ENCODE results near the gene ZBTB18. TPM values are rescaled to one million over a fixed set of nuclear protein-coding genes. Genes with fewer than 3 reads are reported as not detected.

ZBTB18 gene
- total RNA-seq, 4 donors from 2014 or later = 6.9 to 10.3 (median 8.9) TPM

- no peaks in the 10 kb centered on the region for H3K9me3 ChIP-seq
- peak overlapping the region; percentile 94 to 98 (median 96) for H3K27ac ChIP-seq
- DNase-seq (ENCODE audit: low spot score in 2 of 2) = no peak
- 13% methylated on average over 13 of the region's 13 CpGs for WGBS, 2 donors
- peaks cover 0 to 26% (median 13%) of the 10 kb centered on the region in 4 donors for H3K4me1 ChIP-seq
- H3K36me3 ChIP-seq = no peaks in the 10 kb centered on the region
- peak overlapping the region; percentile 63 to 97 (median 82) for H3K4me3 ChIP-seq
- no peak for TF ChIP-seq CTCF (IDR thresholded peaks at IDR 0.05)
- no peak for TF ChIP-seq POLR2A (IDR thresholded peaks at IDR 0.05)
- TF ChIP-seq EP300 (IDR thresholded peaks at IDR 0.05) = no peak
- H3K27me3 ChIP-seq = no peaks in the 10 kb centered on the region
Observed at GRCh38 chr1:244046907-244047611, 4.0 kb upstream of the ZBTB18 start.

GRCh38 chr1:244047621-244048255 lies 3.3 kb upstream of the ZBTB18 start:
- peak in 4 of 5 experiments; percentile 7 to 34 (median 20) for TF ChIP-seq CTCF (IDR thresholded peaks at IDR 0.05)
- TF ChIP-seq POLR2A (IDR thresholded peaks at IDR 0.05) = peak; percentile 92 to 93
- TF ChIP-seq EP300 (IDR thresholded peaks at IDR 0.05) = peak in 1 of 2 donors; percentile 96
- WGBS, 2 donors = 0 to 1% methylated on average over 41 to 42 of the region's 54 CpGs

GRCh38 chr1:244048256-244049161 lies 2.6 kb upstream of the ZBTB18 start:
- no peaks in the 10 kb centered on the region for H3K36me3 ChIP-seq
- peak overlapping the region; percentile 94 to 98 (median 96) for H3K27ac ChIP-seq
- no peaks in the 10 kb centered on the region for H3K27me3 ChIP-seq
- H3K4me3 ChIP-seq = peak overlapping the region; percentile 63 to 97 (median 82)
- TF ChIP-seq CTCF (IDR thresholded peaks at IDR 0.05) (no peak), EP300 (IDR thresholded peaks at IDR 0.05) (no peak), POLR2A (IDR thresholded peaks at IDR 0.05) (no peak)
- DNase-seq (ENCODE audit: low spot score in 2 of 2) = peak; percentile 91 to 96
- no peaks in the 10 kb centered on the region for H3K9me3 ChIP-seq
- WGBS, 2 donors = 0% methylated on average over 10 to 17 of the region's 109 CpGs
- peaks cover 0 to 38% (median 24%) of the 10 kb centered on the region in 4 donors for H3K4me1 ChIP-seq

More at GRCh38 chr1:244047621-244048255, 3.3 kb upstream of the ZBTB18 start:
- Histone ChIP-seq H3K4me1 (peaks cover 0 to 30% (median 18%) of the 10 kb centered on the region in 4 donors), H3K27me3 (no peaks in the 10 kb centered on the region), H3K4me3 (peak overlapping the region; percentile 63 to 97 (median 82)), H3K36me3 (no peaks in the 10 kb centered on the region), H3K9me3 (no peaks in the 10 kb centered on the region), H3K27ac (peak overlapping the region; percentile 94 to 98 (median 96))
- peak; percentile 42 to 61 for DNase-seq (ENCODE audit: low spot score in 2 of 2)

GRCh38 chr1:244049162-244050013 lies 1.7 kb upstream of the ZBTB18 start:
- H3K4me3 ChIP-seq = peak overlapping the region; percentile 61 to 97 (median 68)
- H3K36me3 ChIP-seq = peaks cover 0 to 6% (median 0%) of the 10 kb centered on the region in 3 donors
- no peak for DNase-seq (ENCODE audit: low spot score in 2 of 2)
- H3K4me1 ChIP-seq = peaks cover 0 to 45% (median 24%) of the 10 kb centered on the region in 4 donors
- no peak for TF ChIP-seq CTCF (IDR thresholded peaks at IDR 0.05)
- no peak for TF ChIP-seq EP300 (IDR thresholded peaks at IDR 0.05)
- TF ChIP-seq POLR2A (IDR thresholded peaks at IDR 0.05) = no peak
- peak overlapping the region; percentile 41 to 94 (median 81) for H3K27ac ChIP-seq
- no peaks in the 10 kb centered on the region for H3K9me3 ChIP-seq
- WGBS, 2 donors = 1 to 3% methylated on average over 39 to 55 of the region's 76 CpGs
- H3K27me3 ChIP-seq = no peaks in the 10 kb centered on the region
